Panc1 (cell line): ENCODE measurements around the gene C6orf89. TPM values are rescaled to one million over a fixed set of nuclear protein-coding genes. Genes with fewer than 3 reads are reported as not detected.

Source experiments
- ATAC-seq: fragments of 200-7000 bp; cut with Tn5 transposase; 2 replicates; pipeline ENCODE4 v1.9.1; 2020; ENCODE audit warnings: mild to moderate bottlenecking, moderate library complexity
- BruUV-seq: library from RNA; stranded (reverse); fragments of 400-500 nt; replicated peaks from 2 replicates; lab custom pipeline; 2021; lab: Mats Ljungman, UMichigan
- CTCF ChIA-PET: fragments of 300-600 bp; sonication (Branson Sonifier 250); formaldehyde crosslinking; loops from one replicate; lab custom pipeline; 2022; ENCODE audit warnings: antibody characterized with exemption; lab: Charles Lee
- POLR2A ChIA-PET: fragments of 300-600 bp; sonication (Branson Sonifier 250); formaldehyde crosslinking; loops from one replicate; lab custom pipeline; 2022; ENCODE audit warnings: antibody characterized with exemption; lab: Charles Lee
- DNase-seq: peaks from one replicate; pipeline ENCODE4 v3.0.0-alpha.2; 2010; ENCODE audit warnings: low read depth, low spot score
- H3K27ac ChIP-seq: 2 replicates; pipeline ENCODE4 v1.5.1; 2011; ENCODE audit warnings: mild to moderate bottlenecking, low read length, inconsistent platforms
- H3K27me3 ChIP-seq: fragments of 200-500 bp; sonication (Bioruptor generic); 2 replicates; pipeline ENCODE4 v1.6.0; 2014; ENCODE audit warnings: low read length, inconsistent platforms; ENCODE audit not compliant: control insufficient read depth, insufficient read depth
- H3K36me3 ChIP-seq: fragments of 200-500 bp; sonication (Bioruptor generic); 2 replicates; pipeline ENCODE4 v1.5.1; 2014; ENCODE audit warnings: inconsistent platforms, mild to moderate bottlenecking, low read length, moderate library complexity; ENCODE audit not compliant: control insufficient read depth, insufficient read depth
- H3K4me1 ChIP-seq: 2 replicates; pipeline ENCODE4 v1.5.1; 2011; ENCODE audit warnings: inconsistent platforms, mild to moderate bottlenecking, low read length, moderate library complexity; ENCODE audit not compliant: control insufficient read depth, insufficient read depth
- H3K4me3 ChIP-seq, 2 experiments: 2 replicates each; pipeline ENCODE4 v1.5.1; 2011 to 2012; ENCODE audit warnings: low read depth in 2 of 2, low read length in 2 of 2, mild to moderate bottlenecking in 2 of 2, inconsistent platforms in 1 of 2, moderate library complexity in 1 of 2
- H3K9me3 ChIP-seq: fragments of 200-500 bp; sonication (Bioruptor generic); 2 replicates; pipeline ENCODE4 v1.5.1; 2014; ENCODE audit warnings: low read depth, mild to moderate bottlenecking, inconsistent platforms, low read length, moderate library complexity; ENCODE audit not compliant: control insufficient read depth, insufficient read depth
- POLR2AphosphoS5 ChIP-seq: IDR thresholded peaks from 2 replicates; pipeline ENCODE4 v1.6.1; 2012; ENCODE audit warnings: mild to moderate bottlenecking, low read depth, low read length, moderate library complexity
- SIN3A ChIP-seq: IDR thresholded peaks from 2 replicates; pipeline ENCODE4 v1.6.1; 2012; ENCODE audit warnings: low read depth, mild to moderate bottlenecking, low read length, moderate library complexity, borderline replicate concordance; ENCODE audit not compliant: insufficient read depth
- TCF7L2 ChIP-seq: IDR thresholded peaks from 2 replicates; pipeline ENCODE4 v1.6.1; 2011; ENCODE audit warnings: mild to moderate bottlenecking, low read depth, low read length, inconsistent platforms
- in situ Hi-C: cut with HindIII; loops from 2 replicates; pipeline ENCODE4 v1.10.0; 2016; ENCODE audit warnings: low sequenced_read_pairs, low pct_unique_long_range_greater_than_20kb
- intact Hi-C: fragments of 100-400 bp; cut with micrococcal nuclease; formaldehyde crosslinking; loops from one replicate; pipeline ENCODE4 v1.10.0; 2022; ENCODE audit not compliant: unreplicated experiment
- total RNA-seq: library from RNA; stranded (reverse); gene quantifications from one replicate; pipeline ENCODE4 v1.2.1, GENCODE V29; 2021; ENCODE audit not compliant: unreplicated experiment
- TF ChIP-seq, protein P1 (sequence below), 2 experiments: IDR thresholded peaks; 2 replicates each; pipeline ENCODE4 v1.6.1; 2011 to 2012; ENCODE audit warnings: low read depth in 2 of 2, control low read depth in 1 of 2, low read length in 1 of 2, mild to moderate bottlenecking in 1 of 2, moderate library complexity in 1 of 2; ENCODE audit not compliant: insufficient read depth in 1 of 2
- TF ChIP-seq, protein P2 (sequence below): fragments of 450-650 bp; IDR thresholded peaks from 2 replicates; pipeline ENCODE4 v1.5.1; 2017; ENCODE audit warnings: mild to moderate bottlenecking

The C6orf89 gene
- total RNA-seq, 1 experiment from 2014 or later = 59.2 TPM

DNA sequence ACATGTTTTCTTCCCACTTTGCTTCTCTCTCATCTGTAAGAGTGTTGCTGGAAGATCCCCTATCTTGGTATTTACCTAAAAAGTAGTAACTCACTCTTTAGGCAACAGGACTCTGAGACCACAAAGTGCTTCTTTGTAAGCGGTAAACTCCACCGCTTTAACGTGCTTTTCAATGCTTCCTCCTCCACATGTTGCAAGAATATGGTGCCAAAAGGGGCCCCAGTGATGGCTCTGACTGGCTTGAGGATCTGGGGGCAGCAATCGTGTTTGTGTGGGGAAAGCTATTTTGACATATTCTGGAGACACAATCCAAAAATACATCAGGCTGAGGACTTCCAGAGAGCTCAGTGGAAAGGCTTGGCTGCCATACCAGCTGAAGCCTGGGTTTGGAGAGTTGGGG lies 34.1 kb upstream of the C6orf89 start:
- no peak overlapping the region for H3K27ac ChIP-seq
- ChIA-PET POLR2A (no interaction called here), CTCF (interaction anchor here (0.7 to 2.1 kb wide), 3 partner anchors 63 to 166 kb away, joined by 3 to 6 read pairs (median 5); no protein-coding TSS in a partner anchor)
- no peak for ATAC-seq
- intact Hi-C loops (loop anchor here (2.0 kb wide), 1 partner anchor 85 kb away; no protein-coding TSS in a partner anchor), in situ Hi-C loops (no loop called here)
- no peaks in the 10 kb centered on the region for H3K27me3 ChIP-seq
- H3K9me3 ChIP-seq = no peaks in the 10 kb centered on the region
- TF ChIP-seq, protein P1, sequence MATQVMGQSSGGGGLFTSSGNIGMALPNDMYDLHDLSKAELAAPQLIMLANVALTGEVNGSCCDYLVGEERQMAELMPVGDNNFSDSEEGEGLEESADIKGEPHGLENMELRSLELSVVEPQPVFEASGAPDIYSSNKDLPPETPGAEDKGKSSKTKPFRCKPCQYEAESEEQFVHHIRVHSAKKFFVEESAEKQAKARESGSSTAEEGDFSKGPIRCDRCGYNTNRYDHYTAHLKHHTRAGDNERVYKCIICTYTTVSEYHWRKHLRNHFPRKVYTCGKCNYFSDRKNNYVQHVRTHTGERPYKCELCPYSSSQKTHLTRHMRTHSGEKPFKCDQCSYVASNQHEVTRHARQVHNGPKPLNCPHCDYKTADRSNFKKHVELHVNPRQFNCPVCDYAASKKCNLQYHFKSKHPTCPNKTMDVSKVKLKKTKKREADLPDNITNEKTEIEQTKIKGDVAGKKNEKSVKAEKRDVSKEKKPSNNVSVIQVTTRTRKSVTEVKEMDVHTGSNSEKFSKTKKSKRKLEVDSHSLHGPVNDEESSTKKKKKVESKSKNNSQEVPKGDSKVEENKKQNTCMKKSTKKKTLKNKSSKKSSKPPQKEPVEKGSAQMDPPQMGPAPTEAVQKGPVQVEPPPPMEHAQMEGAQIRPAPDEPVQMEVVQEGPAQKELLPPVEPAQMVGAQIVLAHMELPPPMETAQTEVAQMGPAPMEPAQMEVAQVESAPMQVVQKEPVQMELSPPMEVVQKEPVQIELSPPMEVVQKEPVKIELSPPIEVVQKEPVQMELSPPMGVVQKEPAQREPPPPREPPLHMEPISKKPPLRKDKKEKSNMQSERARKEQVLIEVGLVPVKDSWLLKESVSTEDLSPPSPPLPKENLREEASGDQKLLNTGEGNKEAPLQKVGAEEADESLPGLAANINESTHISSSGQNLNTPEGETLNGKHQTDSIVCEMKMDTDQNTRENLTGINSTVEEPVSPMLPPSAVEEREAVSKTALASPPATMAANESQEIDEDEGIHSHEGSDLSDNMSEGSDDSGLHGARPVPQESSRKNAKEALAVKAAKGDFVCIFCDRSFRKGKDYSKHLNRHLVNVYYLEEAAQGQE (IDR thresholded peaks at IDR 0.05; ENCODE audit: insufficient read depth in 1 of 2, low read depth in 2 of 2, low read length in 1 of 2) = no peak
- TF ChIP-seq TCF7L2 = no peak
- peaks cover 11% of the 10 kb centered on the region for H3K36me3 ChIP-seq
- H3K4me3 ChIP-seq = no peak overlapping the region
- H3K4me1 ChIP-seq = peaks cover 2% of the 10 kb centered on the region; the same call in 1 of the 2 replicates
- DNase-seq = no peak
- no TSS peak for BruUV-seq

DNA sequence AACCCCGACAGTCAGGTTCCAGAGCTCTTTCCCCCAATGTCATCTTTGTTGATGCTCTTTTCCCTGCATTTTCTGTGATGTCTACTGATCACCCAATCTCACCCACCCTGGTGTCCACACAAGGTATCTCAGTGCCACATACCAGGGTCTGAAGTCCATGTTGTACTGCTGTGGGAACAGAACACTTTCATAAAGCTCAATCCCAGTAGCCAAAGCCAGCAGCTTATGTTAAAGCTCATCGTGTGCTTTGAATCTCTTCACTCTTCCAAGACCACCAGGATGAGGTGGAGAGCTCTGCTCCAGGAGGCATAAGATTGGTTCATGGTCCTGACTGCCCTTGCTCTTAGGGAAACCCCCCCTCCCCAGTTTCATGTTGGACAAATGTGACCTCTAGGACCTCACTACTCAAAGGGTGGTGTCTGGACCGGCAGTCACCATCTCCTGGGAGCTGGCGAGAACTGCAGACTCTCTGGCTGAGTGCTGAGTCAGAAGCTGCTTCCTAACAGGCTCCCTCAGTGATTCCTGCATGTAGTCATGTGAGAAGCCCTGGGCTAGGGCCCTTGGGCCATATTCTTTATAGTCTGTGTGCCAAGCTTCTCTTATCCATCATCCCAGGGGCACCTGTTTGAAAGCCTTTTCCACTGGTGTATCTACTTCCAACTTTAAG lies 33.1 kb upstream of the C6orf89 start:
- Histone ChIP-seq H3K9me3 (no peaks in the 10 kb centered on the region), H3K27me3 (no peaks in the 10 kb centered on the region), H3K27ac (no peak overlapping the region; the same call in 1 of the 2 replicates), H3K4me3 (no peak overlapping the region), H3K36me3 (peaks cover 11% of the 10 kb centered on the region), H3K4me1 (peaks cover 3% of the 10 kb centered on the region; the same call in 1 of the 2 replicates)
- no TSS peak for BruUV-seq
- TF ChIP-seq SIN3A (no peak), TCF7L2 (no peak), POLR2AphosphoS5 (no peak)
- TF ChIP-seq, protein P2, sequence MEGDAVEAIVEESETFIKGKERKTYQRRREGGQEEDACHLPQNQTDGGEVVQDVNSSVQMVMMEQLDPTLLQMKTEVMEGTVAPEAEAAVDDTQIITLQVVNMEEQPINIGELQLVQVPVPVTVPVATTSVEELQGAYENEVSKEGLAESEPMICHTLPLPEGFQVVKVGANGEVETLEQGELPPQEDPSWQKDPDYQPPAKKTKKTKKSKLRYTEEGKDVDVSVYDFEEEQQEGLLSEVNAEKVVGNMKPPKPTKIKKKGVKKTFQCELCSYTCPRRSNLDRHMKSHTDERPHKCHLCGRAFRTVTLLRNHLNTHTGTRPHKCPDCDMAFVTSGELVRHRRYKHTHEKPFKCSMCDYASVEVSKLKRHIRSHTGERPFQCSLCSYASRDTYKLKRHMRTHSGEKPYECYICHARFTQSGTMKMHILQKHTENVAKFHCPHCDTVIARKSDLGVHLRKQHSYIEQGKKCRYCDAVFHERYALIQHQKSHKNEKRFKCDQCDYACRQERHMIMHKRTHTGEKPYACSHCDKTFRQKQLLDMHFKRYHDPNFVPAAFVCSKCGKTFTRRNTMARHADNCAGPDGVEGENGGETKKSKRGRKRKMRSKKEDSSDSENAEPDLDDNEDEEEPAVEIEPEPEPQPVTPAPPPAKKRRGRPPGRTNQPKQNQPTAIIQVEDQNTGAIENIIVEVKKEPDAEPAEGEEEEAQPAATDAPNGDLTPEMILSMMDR = no peak
- TF ChIP-seq, protein P1 (IDR thresholded peaks at IDR 0.05; ENCODE audit: insufficient read depth in 1 of 2, low read depth in 2 of 2, low read length in 1 of 2) = no peak
- intact Hi-C loops (no loop called here), in situ Hi-C loops (no loop called here)
- no peak for DNase-seq
- ChIA-PET POLR2A (no interaction called here), CTCF (interaction anchor here (1.5 to 2.1 kb wide), 2 partner anchors 87 to 165 kb away, joined by 5 to 6 read pairs; no protein-coding TSS in a partner anchor)
- peak; percentile 51; the same call in 1 of the 2 replicates for ATAC-seq
